GM21367 (cell line): ENCODE data around the gene DNAH8.
"Not testable (repeated sequence)": the region's sequence is repeated elsewhere in the genome, so short reads cannot be mapped to it uniquely, and the experiment has no call there.

Experiments
- ATAC-seq: cut with Tn5 transposase; IDR thresholded peaks from one replicate; pipeline ENCODE4 v1.9.1; 2021; ENCODE audit not compliant: unreplicated experiment

The DNAH8 gene

DNA sequence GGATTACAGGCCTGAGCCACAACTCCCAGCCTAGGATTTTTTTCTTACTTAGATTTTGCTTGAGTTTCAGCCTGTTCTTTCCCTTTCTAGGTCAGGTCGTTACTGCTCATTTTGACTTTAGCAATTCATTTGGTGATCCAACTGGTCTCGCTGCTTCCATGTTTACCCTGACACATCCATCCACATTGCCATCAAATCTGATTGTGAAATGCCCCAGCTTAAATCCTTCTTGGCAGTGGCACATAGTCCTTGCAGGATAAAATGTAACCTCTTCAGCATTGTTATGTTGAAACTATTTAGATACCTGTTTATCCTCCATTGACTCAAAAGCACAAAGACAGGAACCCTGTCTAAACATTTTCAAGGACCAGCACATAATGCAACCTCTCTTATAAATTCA is 77.2 kb downstream of the DNAH8 start:
- ATAC-seq, result no peak

DNA sequence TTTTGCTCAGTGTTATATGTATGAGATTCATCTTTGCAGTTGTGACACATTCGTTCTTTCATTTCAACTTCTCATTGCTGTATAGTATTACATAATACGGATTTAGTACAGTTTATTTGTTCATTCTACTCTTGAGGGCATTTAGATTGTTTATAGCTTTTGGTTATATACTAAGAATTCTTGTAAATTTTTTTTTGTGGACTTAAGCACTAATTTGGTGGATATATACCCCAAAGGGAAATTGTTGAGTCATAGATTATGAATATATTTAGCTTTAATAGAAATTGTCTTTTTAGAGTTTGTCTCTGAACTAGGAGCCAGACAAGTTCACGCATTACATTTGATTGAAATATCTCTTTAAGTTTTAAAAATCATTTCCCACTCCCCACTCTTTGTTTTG is 79.6 kb downstream of the DNAH8 start:
- ATAC-seq, result no peak

DNA sequence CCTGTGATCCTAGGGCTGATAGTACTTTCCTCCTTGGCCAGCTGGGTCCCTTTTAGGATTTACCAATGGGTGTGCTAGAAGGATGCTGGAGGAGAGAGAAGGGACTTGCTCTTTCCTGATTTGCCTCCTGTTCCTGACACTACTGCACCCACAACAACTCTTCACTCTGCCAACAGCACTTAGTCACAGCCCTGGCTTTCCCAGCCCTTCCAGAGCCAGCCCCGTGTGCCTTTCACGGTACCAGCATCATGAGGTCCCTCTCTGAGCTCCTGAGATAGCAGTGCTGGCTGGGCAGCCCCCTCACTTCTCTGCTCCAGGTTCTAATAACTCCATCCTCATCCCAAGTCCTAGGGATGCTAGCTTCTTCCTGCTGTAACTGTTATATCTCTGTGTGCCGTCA is 80.9 kb downstream of the DNAH8 start:
- no peak for ATAC-seq

DNA sequence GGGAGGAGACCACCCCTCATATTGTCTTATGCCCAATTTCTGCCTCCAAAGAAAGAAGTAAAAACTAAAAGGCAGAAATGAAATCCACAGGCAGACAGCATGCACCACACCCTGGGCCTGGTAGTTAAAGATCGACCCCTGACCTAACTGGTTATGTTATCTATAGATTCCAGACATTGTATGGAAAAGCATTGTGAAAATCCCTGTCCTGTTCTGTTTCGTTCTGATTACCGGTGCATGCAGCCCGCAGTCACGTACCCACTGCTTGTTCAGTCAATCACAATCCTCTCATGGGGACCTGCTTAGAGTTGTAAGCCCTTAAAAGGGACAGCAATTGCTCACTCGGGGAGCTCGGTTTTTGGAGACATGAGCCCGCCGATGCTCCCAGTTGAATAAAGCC is 81.3 kb downstream of the DNAH8 start:
- not testable (repeated sequence) for ATAC-seq

DNA sequence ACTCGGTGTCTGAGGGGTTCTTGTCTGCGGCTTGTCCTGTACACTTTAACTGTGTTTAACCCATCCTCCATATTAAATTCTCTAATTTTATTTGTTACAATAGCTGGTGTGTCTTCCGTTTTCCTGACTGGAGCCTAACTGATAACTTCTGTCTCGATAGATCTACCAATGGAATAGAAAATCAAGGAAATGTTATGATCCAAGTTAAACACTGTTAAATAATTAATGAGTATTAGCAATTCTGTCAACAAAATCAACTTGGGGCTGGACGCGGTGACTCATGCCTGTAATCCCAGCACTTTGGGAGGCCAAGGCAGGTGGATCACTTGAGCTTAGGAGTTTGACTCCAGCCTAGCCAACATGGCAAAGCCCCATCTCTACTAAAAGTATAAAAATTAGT is 81.7 kb downstream of the DNAH8 start:
- ATAC-seq, result no peak

DNA sequence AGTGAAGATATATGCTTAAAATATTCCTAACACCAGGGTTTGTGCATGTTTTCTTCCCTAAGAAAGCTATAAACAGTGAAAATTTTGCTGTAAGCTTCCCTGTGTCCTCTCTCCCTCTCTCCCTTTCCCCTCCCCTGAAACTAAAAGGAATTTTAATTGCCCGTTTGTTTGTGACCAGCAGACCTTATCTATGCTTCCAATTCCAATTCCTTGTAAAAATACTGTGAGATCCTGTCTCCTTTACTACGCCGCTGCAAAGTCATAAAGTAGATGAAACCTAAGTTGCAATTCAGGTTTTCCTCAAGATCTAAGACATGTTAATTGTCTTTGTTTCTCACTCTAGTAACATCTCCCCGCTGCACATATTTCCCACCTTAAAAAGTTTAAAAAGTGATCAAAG is 82.3 kb downstream of the DNAH8 start:
- ATAC-seq, result no peak

DNA sequence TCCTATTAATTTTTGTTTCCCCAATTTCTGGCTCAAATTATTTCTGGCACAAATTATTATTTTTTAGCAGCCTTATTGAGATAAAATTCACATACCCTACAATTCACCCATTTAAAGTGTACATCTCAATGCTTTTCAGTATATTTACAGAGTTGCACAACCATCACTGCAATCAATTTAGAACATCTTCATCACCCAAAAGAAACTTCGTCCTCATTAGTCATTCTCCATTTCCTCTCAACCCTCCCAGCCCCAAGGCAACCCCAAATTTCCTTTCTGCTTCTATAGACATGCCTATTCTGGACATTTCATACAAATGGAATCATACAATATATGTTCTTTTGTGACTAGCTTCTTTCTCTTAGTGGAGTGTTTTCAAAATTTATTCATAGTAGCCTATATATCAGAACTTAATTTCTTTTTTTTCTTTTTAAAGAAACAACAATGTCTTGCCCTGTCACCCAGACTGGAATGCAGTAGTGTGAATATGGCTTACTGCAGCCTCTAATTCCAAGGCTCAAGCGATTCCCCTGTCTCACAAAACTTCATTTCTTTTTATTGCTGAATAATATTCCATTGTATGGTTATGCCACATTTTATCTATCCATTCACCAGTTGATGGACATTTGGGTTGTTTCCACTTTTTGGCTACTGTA is 84.5 kb downstream of the DNAH8 start:
- no peak for ATAC-seq

DNA sequence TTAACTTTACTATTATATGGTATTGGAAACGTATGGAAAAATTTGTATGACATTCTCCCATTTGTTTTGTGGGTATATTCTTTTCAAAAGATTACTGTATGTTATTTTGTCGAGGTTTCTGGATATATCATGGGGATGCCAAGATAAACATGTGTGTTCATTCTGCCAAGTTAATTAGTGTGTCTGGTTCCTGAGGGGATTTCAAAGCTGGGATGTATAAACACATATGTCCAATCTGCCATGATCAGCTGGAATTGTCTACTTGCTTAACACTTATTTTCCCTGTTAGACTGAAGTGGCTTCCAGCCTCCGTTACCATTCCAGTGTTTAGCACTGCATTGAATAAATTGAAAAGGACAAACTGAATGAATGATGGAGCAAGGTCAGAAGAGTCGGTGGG is 86.2 kb downstream of the DNAH8 start:
- ATAC-seq, result no peak

DNA sequence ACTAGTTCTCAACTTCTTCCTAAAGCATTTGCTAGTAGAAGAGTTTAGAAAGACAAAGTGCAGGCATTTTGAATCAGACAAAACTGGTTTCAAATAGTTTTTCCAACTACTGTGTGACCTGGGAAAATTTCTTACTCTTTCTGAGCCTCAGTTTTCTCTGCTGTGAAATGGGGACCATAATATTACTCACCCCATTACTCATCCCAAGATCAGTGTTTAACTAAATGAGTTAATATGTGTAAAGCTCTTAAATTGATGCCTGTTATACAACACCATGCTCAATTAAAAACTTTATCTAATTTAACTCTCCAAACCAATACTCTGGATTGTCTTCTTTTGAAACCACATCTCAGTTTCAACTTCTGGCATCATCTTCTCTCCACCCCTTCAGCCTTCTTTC is 87.4 kb downstream of the DNAH8 start:
- ATAC-seq, result no peak

DNA sequence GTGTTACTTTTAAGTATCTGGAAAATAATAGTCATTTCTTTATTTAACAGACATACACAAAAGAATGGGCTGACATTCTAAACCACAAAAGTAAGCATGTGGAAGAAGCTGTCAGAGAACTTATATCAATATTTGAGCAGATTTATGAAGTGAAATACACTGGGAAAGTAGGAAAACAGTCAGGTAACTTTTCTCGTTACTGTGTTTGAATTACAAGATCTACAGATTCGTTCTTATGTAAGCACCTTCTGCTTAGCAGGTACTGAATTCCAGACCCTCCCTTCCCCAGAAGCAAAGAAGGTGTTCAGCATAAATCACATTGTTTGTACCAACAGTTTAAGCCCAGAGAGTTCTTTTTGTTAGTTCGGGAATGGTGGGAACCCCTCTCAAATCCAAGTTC is 88.0 kb downstream of the DNAH8 start:
- no peak for ATAC-seq

DNA sequence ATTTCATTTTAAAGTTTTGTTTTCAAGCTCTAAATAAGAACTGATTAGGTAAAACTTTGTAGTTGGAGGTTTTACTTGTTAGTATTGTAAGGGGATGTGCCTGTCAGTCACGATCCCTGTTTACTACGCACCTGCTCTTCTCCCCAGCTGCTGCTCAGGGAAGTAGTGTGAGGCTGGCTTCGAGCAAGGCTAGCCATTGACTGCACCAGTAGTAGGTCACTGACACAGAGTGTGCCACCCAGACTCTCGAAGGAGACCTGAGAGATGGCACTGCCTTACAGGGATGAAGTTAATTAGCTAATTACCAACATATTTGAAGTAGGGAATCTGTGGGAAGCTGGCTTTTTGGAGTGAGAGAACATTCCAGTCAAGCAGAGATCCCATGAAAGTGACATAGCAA is 89.2 kb downstream of the DNAH8 start:
- ATAC-seq, result no peak

DNA sequence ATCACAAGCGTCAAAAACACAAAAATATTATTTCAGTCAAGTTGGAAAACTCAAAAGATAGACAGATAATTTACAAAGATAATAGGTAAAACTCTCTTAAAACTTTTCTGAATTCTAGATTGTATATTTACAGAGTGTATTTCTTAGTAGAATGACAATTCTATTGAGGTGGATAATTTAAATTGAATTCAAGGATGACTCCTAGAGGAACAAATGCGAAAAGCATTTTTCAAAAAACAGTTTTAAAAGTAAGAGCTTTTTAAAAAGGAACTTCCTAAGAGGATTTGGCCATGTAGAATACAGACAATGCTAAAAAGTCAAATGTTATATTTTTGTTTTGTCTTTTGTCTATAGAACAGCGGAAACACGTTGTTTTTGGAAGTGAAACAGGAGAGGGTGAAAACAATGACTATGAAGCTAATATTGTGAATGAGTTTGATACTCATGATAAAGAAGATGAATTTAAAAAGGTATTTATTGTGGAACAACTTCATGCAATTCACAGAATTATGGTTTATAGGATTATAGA is 90.1 kb downstream of the DNAH8 start:
- no peak for ATAC-seq

DNA sequence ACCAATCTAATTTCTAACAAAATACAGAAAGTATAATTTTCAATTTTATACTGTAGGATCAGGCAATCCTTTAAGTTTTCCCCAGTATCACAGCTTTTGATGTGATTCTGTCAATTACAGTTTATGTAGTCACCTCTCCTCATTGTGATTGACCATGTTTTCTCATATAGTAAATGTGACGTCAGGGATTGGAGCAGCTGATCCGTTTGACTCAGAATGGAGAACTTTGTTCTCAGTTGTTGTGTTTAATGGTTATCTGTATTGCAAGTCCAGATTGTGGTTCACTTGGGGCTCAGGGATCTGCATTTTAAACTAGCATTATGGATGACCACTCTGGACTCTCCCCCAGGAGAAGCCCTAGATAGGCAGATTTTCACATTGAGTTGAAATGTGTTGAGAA is 90.6 kb downstream of the DNAH8 start:
- ATAC-seq, result no peak

DNA sequence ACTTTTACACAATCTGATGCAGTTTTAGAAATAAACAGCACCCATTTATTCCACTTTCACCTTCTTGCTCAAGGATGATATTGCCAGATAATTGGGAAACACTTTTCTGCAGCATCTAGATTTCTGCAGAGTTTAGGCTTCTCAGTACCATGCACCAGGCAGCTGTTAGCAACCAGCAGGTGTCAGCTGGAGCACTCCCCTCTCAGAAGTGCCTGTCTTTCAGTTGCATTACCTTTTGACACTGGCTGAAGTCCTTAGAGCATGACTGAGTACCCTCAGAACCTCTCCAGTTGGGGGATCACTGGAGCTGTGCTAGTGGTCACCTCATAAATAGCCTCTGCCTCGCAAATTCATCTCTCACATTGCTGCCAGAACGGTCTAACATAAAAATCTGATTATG is 91.2 kb downstream of the DNAH8 start:
- ATAC-seq, result no peak

DNA sequence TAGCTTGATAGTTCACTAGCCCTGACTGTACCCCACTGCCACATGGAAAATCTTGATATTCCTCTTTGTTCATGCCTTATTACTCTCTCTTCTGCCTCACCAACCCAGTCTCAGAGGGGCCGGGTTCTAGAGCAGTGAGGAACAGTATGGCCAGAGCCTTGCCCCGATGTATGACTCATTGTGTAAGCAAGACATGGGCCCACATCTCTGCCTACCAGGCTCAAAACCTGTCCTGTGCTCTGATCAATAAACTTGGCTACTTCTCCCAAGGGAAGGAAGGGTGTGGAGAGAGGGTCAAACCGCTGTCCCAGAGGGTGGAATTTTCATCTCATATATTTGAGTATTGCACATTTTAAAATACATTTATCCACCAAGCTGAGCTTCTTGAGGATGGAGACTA is 91.7 kb downstream of the DNAH8 start:
- no peak for ATAC-seq

DNA sequence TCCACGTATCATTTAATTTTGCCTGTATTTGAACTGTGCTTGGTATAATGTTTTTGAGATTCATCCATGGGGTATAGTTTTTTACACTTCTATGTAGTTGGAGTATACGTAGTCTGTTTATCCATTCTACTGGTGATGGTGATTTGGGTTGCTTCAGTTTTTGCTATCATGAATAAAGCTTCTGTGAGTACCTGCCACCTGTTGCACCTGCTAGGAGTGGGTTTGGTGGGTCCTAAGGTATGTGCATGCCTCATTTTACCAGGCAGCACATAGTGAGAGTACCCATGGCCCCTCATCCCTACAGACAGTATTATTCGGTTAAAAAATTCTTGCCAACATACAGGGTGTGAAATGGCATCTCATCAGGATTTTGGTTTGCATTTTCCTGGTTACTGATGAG is 92.9 kb downstream of the DNAH8 start:
- no peak for ATAC-seq

DNA sequence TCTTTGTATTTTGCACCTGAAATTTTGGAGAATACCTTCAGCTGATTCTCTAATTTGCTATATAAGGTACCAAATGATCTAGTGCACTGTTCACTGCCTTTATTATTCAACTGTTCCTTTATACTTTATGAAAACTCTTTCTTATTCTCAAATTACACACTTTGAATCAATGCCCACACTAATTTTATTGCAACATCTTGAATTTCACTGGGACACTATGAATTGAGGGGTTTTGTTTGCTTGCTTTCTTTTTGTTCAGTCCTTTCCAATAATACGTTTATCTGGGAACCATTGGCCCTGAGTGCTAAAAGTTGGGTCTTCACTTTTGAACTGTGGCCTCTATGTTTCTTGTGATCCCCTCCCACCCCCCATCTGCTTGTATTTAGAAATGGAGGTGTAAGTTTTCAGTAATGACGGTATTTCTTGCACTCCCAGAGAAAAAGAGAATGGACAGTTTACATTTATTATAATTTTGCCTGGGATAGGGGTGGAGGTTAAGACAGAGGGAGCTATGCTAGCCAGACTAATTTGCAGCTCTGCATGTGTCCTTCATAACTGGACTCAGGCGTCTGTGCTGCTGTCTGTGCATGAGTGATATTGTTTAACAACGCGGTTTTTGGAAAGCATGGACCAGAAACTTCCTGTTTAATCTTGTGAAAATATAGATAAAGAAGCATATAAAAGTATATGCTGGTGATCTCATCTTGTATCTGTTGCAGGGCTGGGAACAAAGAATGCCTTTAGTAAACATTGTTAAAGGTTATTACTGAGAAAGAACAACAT is 98.1 kb downstream of the DNAH8 start:
- ATAC-seq, result no peak

DNA sequence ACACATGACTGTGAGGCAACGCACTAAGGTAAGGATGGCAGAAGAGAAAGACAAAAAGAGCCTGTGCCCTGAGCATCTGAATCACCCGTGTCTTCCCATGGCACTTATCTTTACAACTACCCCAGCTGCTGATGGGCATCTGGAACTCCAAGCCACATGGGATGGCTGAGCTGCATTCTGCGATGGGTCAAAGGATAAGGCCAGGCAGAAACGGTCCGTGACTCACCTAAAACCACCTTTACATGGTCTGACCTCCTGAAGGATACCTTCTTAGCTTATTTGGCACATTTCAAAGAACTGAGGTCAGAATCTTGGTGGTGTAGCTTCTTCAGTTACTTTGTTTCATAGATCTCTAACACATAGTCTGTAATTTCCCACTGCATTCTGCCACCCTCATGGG is 99.7 kb downstream of the DNAH8 start:
- no peak for ATAC-seq

DNA sequence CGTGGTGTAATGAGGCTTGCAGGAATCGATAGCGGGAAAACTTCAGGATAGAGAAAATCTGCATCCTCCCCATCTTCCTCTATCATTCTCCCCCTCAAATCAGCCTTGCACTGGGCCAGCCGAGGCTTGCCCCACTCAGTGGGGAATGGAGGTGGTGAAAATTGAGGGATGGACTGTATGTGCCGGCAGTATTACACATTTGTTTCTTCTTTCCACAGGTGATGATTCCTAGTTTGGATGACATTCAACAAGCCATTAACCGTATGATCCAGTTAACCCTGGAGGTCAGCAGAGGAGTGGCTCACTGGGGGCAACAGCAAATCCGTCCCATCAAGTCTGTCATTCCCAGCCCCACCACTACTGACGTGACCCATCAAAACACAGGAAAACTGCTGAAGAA is 100.1 kb downstream of the DNAH8 start:
- no peak for ATAC-seq

DNA sequence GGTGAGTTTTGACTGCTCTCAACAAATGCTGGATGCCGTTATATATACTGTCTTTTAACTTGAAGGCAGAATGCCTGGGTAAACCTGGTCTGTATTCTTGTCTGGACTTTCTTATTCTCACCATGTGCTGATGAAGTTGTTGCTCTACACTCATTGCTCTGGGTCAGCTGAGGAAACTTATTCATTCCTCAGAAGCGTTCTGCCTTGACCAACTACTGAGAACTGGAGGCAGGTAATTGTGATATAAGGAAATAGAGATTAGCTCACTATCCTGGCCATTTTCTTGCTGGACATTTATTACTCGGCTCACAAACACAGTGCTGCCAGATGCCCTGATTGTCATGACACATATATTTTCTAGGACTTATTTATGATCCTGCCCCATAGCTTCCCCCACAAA is 103.6 kb downstream of the DNAH8 start:
- ATAC-seq, result no peak

DNA sequence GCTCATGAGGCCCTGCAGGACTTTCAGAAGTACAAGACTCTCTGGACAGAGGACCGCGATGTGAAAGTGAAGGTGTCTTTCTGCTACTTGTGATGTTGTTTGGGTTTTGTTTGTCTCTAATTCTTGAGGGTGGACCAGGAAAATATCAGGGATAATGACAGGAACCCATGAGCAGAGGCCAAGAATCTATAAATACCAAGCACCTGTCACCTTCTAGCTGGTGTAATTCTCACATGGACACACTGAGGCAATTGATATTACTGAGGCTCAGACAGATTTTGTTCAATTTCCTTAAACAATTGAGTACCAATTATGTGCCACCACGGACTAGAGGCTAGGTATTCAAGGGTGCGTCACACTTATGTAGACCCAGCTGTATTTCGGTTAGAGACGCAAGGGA is 107.9 kb downstream of the DNAH8 start:
- no peak for ATAC-seq

DNA sequence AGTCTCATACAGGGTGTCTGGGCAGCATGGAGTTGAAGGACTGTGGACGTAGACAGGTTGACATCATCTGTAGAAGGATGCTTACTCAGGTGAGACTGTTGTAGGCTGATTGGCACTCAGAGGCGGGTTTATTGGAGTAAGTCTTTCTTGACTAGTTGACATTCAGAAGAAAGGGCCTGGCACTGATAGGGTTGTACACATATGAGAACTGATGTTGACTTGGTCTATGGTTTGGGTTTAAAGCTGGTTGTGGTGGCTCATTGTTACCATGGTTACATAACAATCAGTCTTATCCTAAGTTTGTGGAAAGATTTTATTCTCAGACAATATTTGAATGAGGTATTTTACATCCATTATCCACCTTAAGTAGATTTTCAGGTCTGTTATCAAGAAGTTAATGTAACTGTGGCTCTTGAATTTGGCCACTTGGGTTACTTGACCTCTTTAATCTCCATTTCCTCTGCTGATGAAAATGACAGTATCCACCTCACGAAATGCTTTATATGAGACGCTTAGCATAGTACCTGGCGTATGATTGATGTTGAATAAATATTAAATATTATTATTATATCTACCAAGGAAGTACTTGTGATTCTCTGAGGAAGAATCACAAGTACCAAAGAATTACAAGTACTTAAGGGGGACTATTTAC is 109.3 kb downstream of the DNAH8 start:
- ATAC-seq, result no peak
